Vagina (tissue), 2 donors: ENCODE measurements around the gene ZNF280D.

Source experiments
- CTCF ChIP-seq, 3 experiments: fragments of 450-650 bp in 2 of 3; fragments of 200-600 bp in 1 of 3; sonication (generic) in 1 of 3; IDR thresholded peaks; one replicate each; pipeline ENCODE4 v1.5.1; 2017 to 2019; ENCODE audit warnings: antibody characterized with exemption in 3 of 3, mild to moderate bottlenecking in 2 of 3, moderate library complexity in 2 of 3
- POLR2A ChIP-seq, 2 donors: fragments of 450-650 bp; IDR thresholded peaks; one replicate each; pipeline ENCODE4 v1.6.1; 2017; ENCODE audit warnings: antibody characterized with exemption in 2 of 2, mild to moderate bottlenecking in 2 of 2, moderate library complexity in 2 of 2

GRCh38 chr15:56757875-56758274 lies 24.6 kb upstream of the ZNF280D start:
- TF ChIP-seq POLR2A (IDR thresholded peaks at IDR 0.05) (no peak), CTCF (IDR thresholded peaks at IDR 0.05) (no peak)
